Vagina (tissue), 2 donors: Measurements from ENCODE around the gene HOXB2. TPM values are rescaled to one million over a fixed set of nuclear protein-coding genes. Genes with fewer than 3 reads are reported as not detected.

Source experiments
- DNase-seq, 2 donors: peaks; one replicate each; pipeline ENCODE4 v3.0.0-alpha.2; 2017; ENCODE audit errors: extremely low spot score in 2 of 2
- H3K27ac ChIP-seq: fragments of 200-600 bp; sonication (generic); one replicate; pipeline ENCODE4 v1.5.1; 2019
- H3K27me3 ChIP-seq: fragments of 200-600 bp; sonication (generic); one replicate; pipeline ENCODE4 v1.5.1; 2019
- H3K36me3 ChIP-seq, 2 donors: fragments of 200-600 bp; sonication (generic); one replicate each; pipeline ENCODE4 v1.5.1; 2017 to 2019
- H3K4me1 ChIP-seq: fragments of 200-600 bp; sonication (generic); one replicate; pipeline ENCODE4 v1.5.1; 2019
- H3K4me3 ChIP-seq, 2 donors: fragments of 200-600 bp; sonication (generic); 1 replicate in 1 of 2; 2 replicates in 1 of 2; pipeline ENCODE4 v1.5.1; 2016 to 2019
- H3K9me3 ChIP-seq: fragments of 200-600 bp; sonication (generic); one replicate; pipeline ENCODE4 v1.5.1; 2019
- CTCF ChIP-seq, 3 experiments: fragments of 450-650 bp in 2 of 3; fragments of 200-600 bp in 1 of 3; sonication (generic) in 1 of 3; IDR thresholded peaks; one replicate each; pipeline ENCODE4 v1.5.1; 2017 to 2019; ENCODE audit warnings: antibody characterized with exemption in 3 of 3, mild to moderate bottlenecking in 2 of 3, moderate library complexity in 2 of 3
- POLR2A ChIP-seq, 2 donors: fragments of 450-650 bp; IDR thresholded peaks; one replicate each; pipeline ENCODE4 v1.6.1; 2017; ENCODE audit warnings: antibody characterized with exemption in 2 of 2, mild to moderate bottlenecking in 2 of 2, moderate library complexity in 2 of 2
- POLR2AphosphoS5 ChIP-seq, 2 donors: sonication (generic); formaldehyde crosslinking; IDR thresholded peaks; one replicate each; pipeline ENCODE4 v1.9.0; 2017; ENCODE audit warnings: antibody characterized with exemption in 2 of 2, mild to moderate bottlenecking in 2 of 2, low read depth in 1 of 2; ENCODE audit not compliant: insufficient read depth in 1 of 2
- intact Hi-C: fragments of 100-400 bp; cut with DNase I; formaldehyde crosslinking; loops from one replicate; pipeline ENCODE4 v1.15.1; 2023
- total RNA-seq: library from RNA; depleted of rRNA; stranded (reverse); fragments of >200 nt; gene quantifications from one replicate; pipeline ENCODE4 v1.2.3, GENCODE V29; 2016

HOXB2 gene
- total RNA-seq, 1 donor from 2014 or later, result 14.2 TPM

- intact Hi-C loops, result loop anchor here (2.0 kb wide), 1 partner anchor 34 kb away; no protein-coding TSS in a partner anchor
- DNase-seq, result no peak
Observed at GRCh38 chr17:48543107-48543853, 1.6 kb downstream of the HOXB2 start.

GRCh38 chr17:48542698-48543106, 2.2 kb downstream of the HOXB2 start:
- intact Hi-C loops, result loop anchor here (2.0 kb wide), 1 partner anchor 34 kb away; no protein-coding TSS in a partner anchor
- DNase-seq, result no peak
- H3K4me1 ChIP-seq, result peaks cover 45% of the 10 kb centered on the region
- TF ChIP-seq POLR2AphosphoS5 (IDR thresholded peaks at IDR 0.05; ENCODE audit: insufficient read depth in 1 of 2, low read depth in 1 of 2) (no peak), CTCF (IDR thresholded peaks at IDR 0.05) (no peak), POLR2A (IDR thresholded peaks at IDR 0.05) (no peak)
- no peaks in the 10 kb centered on the region for H3K36me3 ChIP-seq
- H3K9me3 ChIP-seq, result no peaks in the 10 kb centered on the region
- H3K4me3 ChIP-seq, result peak overlapping the region; percentile 65 to 71
- H3K27ac ChIP-seq, result peak overlapping the region; percentile 95
- H3K27me3 ChIP-seq, result no peaks in the 10 kb centered on the region

More at GRCh38 chr17:48543107-48543853, 1.6 kb downstream of the HOXB2 start:
- H3K9me3 ChIP-seq, result no peaks in the 10 kb centered on the region
- H3K4me3 ChIP-seq, result peak overlapping the region; percentile 65 to 71
- peak in 1 of 3 experiments; percentile 21 for TF ChIP-seq CTCF (IDR thresholded peaks at IDR 0.05)
- TF ChIP-seq POLR2A (IDR thresholded peaks at IDR 0.05), result no peak
- peak in 1 of 2 donors; percentile 65 for TF ChIP-seq POLR2AphosphoS5 (IDR thresholded peaks at IDR 0.05; ENCODE audit: insufficient read depth in 1 of 2, low read depth in 1 of 2)
- no peaks in the 10 kb centered on the region for H3K36me3 ChIP-seq
- peak overlapping the region; percentile 95 for H3K27ac ChIP-seq
- peaks cover 47% of the 10 kb centered on the region for H3K4me1 ChIP-seq
- H3K27me3 ChIP-seq, result no peaks in the 10 kb centered on the region

GRCh38 chr17:48542114-48542656, 2.7 kb downstream of the HOXB2 start:
- Histone ChIP-seq H3K27ac (peak overlapping the region; percentile 95), H3K9me3 (no peaks in the 10 kb centered on the region), H3K36me3 (no peaks in the 10 kb centered on the region), H3K27me3 (no peaks in the 10 kb centered on the region), H3K4me3 (peak overlapping the region; percentile 65 to 71), H3K4me1 (peaks cover 40% of the 10 kb centered on the region)
- no peak for DNase-seq
- intact Hi-C loops, result loop anchor here (2.0 kb wide), 1 partner anchor 35 kb away; no protein-coding TSS in a partner anchor
- TF ChIP-seq CTCF (IDR thresholded peaks at IDR 0.05) (no peak), POLR2AphosphoS5 (IDR thresholded peaks at IDR 0.05; ENCODE audit: insufficient read depth in 1 of 2, low read depth in 1 of 2) (no peak), POLR2A (IDR thresholded peaks at IDR 0.05) (no peak)

GRCh38 chr17:48541577-48542113, 3.3 kb downstream of the HOXB2 start:
- Histone ChIP-seq H3K9me3 (no peaks in the 10 kb centered on the region), H3K4me3 (peak overlapping the region; percentile 65 to 71), H3K36me3 (no peaks in the 10 kb centered on the region), H3K27ac (peak overlapping the region; percentile 95), H3K27me3 (no peaks in the 10 kb centered on the region), H3K4me1 (peaks cover 35% of the 10 kb centered on the region)
- DNase-seq, result no peak
- TF ChIP-seq CTCF (IDR thresholded peaks at IDR 0.05) (no peak), POLR2AphosphoS5 (IDR thresholded peaks at IDR 0.05; ENCODE audit: insufficient read depth in 1 of 2, low read depth in 1 of 2) (peak in 1 of 2 donors; percentile 47)
- intact Hi-C loops, result loop anchor here (2.0 kb wide), 1 partner anchor 35 kb away; no protein-coding TSS in a partner anchor
